HG02763 (cell line): ENCODE measurements around the gene TMEM43.

Source experiments
- ATAC-seq: cut with Tn5 transposase; IDR thresholded peaks from one replicate; pipeline ENCODE4 v1.9.1; 2021; ENCODE audit warnings: mild to moderate bottlenecking, moderate library complexity; ENCODE audit not compliant: unreplicated experiment

Gene TMEM43

DNA sequence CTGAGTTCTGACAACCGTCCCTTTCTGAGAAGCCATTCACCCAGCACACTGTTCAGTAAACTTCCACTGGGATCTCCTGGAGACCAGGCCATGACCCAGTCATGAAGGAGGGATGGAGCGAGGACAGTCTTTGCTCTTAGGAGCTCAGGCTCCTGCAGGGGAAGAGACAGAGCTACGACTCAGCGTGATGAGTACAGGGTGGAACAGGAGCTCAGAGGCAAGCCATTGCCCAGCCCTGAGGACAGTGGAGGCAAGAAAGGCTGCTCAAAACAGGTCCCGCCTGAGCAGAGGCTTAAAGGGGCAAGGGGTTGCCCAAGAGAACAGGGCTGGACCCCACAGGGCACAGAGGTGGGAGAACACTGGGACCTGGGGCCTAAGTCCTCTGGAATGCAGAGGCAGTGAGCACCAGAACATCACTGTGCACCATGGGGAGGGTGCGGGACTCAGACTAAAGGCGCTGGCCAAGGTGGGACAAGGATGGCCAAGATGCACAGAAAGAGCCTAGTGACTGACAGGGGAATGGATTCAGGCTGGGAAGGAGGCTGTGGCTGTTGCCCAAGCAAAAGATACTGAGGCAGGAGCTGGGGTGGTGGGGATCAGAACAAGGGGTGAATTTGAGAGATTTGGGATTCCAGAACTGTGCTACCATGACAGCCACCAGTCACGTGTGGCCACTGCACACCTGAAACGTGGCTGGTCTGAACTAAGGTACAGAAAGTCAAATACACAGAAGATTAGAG lies 25.8 kb downstream of the TMEM43 start:
- ATAC-seq = no peak

GRCh38 chr3:14151471-14152083 lies 26.7 kb downstream of the TMEM43 start:
- ATAC-seq = no peak

DNA sequence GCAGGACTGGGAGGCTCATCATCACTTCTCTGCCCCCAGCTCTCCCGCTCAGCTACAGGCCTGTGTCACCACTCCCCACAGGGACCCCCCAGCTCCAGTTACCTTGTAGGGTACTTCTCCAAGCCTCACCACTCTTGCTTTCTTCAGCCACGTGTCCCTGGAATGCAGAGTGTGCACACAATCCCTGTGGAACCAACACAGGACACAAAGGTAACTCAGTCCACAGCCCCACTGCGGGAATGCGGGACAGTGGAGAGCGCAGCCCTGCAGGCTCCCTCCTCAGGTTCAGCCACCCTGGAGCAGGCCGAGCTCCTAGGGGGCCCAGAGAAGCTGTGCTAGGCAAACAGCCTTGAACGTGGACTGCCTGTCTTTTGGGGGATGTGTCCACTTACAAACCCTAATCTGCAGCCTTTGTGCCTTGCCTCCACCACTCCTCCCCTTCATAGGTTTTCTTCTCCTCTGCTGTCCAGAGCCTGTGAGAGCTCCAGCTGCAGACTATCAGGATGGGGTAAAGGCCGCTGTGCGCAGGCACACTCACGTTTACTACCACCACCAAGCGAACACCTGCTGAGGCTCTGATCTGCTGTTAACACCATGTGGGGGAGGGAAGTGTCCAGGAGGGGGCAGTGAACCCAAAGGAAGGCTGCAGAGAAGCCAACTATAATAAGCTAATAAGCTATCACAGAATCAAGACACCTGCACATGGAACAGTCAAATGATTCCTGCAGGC lies 27.5 kb downstream of the TMEM43 start:
- no peak for ATAC-seq

DNA sequence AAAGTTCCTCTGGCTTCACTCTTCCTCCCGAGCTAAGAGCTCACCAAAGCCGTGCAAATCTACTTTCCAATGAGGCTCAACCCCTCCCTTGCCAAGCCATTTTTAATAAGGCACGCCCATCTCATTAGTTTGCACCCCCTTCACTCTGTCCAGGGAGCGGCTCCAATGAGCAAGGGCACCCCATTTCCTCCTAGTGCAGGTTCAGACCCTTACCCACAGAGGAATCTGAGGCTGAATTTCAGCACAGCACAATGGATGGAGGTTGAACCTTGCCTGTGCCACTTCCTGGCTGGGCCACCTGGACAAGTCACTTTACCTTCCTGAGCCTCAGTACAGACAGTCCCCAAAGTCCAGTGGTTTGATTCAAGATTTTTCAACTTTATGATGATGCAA lies 28.1 kb downstream of the TMEM43 start:
- no peak for ATAC-seq

- ATAC-seq = no peak
These were observed 28.8 kb downstream of the TMEM43 start for GRCh38 chr3:14153663-14154062.

DNA sequence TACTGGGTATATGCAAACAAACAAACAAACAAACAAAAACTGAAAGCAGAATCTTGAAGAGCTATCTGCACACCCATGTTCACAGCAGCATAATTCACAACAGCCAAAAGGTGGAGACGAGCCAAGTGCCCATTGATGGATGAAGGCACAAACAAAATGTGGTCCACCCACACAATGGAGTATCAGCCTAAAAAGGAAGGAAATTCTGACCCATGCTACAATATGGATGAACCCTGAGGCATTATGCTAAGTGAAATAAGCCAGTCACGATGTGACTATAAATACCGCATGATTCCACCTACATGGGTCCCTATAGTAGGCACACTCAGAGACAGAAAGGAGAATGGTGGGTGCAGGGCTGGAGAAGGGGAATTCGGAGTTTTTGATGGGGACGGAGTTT lies 29.4 kb downstream of the TMEM43 start:
- ATAC-seq = no peak

DNA sequence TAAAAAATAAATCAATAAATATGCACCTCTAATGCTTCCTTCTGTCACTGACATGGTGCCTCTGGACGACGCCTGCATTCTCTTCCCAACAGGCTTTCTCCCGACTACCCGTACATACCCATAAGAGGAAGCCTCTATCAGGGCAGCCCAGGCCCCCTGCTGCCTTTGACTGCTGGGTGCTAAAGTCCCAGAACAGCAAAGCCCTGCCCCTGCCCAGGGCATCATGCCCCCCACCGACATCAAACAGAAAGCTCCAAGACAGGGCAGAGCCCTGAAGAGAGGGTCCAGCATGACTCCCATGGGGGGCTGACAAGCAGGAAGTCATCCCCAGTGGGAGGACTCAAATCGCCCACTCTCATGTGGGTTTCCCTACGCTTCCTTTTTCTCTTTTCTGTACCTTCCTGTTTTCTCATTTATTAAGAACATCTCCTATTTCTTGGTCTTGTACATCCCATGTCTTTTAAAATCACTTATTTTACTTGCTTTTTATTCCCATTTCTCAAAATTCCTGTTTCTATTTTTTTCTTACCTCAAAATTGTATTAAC lies 30.1 kb downstream of the TMEM43 start:
- no peak for ATAC-seq

- ATAC-seq = no peak
These were observed 31.3 kb downstream of the TMEM43 start for GRCh38 chr3:14156201-14156600.

DNA sequence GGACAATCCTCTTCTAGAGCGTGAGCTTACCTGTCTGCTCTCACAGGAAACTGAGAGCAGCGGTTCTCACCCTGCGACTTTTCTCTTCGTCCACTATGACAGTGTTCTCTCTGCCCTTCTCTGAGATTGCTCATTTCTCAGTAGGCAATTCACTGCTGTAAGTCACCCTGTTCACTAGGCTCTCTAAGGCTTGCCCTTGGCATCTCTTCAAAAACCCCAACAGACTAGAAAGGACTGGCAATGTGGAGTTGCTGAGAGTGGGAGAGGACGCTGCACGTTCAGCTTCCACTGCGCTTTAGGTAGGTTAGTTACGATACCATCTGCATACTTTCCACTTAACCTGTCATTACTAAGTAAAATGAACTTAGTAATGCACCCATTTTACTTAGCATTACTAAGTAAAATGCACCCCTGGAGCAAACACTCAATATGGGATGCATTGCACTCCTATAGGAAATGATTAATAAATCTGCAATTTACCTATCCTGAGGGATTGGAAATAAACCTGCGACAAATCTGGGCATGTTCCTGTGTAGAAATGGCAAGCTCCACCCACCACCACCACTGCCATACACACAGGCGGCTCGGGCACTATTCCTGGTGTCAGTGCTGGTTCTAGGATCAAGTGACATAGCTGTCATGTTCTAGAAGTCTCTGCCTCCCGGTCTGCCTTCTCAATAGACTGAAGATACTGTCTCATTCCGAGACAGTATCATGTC lies 32.1 kb downstream of the TMEM43 start:
- no peak for ATAC-seq

DNA sequence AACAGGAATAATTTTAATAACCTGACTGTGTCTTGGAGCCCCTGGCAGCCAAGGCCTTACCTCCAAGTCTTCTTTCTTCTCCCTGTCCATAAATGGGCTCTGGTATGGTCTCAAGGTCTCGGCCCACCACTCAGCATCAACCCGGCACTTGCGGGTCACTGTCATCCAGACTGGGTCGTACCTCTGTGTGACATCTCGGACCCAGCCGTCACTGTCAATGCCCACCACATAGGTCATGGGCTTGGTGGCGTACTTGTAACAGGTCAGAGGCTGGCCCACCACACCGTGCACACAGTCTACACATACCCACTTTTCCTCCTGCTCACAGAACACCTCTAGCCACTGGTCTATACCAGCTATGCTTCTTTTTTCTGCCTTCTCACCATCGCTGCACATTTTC lies 33.1 kb downstream of the TMEM43 start:
- ATAC-seq = no peak

DNA sequence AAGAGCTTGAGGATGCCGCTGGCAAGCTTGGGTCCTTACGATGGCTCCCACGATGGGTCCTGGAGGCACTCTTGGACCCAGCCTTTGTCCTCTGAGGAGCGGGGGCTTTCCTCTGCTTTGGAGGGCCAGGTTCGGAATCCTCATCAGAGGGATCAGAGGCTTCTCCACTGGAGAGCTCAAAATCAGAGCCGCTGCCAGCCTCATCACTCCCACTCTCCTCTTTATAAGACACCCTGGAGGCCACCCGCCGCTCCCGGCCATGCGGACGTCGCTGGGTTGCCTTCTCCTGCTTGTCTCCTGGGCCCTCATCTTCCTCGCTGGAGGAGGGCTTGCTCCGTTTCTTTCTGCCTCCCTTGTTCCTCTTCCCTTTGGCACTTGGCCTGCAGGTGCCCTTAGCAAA lies 33.5 kb downstream of the TMEM43 start:
- ATAC-seq = no peak

GRCh38 chr3:14159426-14159825 lies 34.6 kb downstream of the TMEM43 start:
- no peak for ATAC-seq

- ATAC-seq = no peak
These were observed 36.4 kb downstream of the TMEM43 start for GRCh38 chr3:14161282-14161681.

DNA sequence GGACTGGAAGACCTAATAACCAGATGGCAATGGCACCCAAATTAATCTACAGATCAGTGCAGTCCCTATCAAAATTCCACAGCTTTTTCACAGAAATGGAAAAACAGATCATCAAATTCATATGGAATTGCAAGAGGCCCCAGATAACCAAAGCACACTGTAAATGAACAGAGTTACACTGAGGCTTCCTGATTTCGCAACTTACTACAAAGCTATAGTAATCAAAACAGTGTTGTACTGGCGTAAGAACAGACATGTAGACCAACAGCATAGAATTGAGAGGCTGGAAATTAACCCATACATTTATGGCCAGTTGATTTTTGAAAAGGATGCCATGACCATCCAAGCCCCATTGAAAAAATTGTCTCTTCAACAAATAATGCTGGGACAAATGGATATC lies 37.3 kb downstream of the TMEM43 start:
- no peak for ATAC-seq

DNA sequence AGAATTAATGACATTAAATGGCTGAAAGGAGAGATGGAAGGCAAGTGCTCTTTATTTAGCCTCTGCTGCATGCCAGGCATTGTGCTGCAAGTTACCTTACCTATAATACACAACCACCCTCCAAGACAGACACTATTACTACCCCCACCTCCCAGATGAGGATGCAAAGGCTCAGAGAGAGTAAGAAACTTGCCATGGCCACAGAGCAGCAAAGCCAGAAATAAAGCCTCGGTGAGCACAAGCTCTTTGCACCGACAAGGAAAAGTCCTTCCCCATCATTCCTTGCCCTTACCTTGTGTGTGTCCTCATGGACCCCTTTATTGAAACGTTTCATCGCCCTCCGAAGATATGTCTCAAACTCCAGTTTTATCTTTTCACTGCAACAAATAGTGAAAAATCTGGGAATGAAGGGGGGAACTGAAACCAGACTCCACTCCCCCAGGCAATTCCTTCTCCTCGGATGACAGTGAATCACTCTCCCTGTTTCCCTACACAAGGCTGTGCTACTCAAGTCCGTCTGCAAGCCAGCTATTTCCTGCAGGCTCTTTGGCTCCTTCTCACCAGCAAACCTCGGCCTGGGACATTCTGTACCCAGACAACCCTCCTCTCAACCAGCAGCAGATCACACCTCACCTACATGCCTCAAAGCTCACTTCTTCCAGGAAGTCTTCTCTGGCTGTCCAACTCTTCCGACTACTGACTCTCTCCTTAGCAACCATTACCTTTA lies 42.2 kb downstream of the TMEM43 start:
- no peak for ATAC-seq

DNA sequence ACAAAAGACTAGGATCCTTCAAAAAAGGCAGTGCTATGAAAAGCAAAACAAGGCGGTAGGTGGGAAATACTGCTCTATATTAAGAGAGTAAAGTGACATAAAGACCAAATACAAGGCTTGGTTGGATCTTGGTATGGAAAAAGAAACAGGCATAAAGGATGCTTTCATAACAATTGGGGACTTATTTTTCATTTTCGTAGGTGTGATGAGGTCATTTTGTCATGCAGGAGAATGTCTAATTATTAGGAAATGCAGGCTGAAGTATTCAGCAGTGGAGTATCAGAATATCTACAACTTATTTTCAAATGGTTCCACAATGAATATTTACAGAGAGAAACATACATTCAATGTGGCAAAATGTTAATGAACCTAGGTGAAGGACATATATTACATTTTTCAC lies 44.6 kb downstream of the TMEM43 start:
- no peak for ATAC-seq

DNA sequence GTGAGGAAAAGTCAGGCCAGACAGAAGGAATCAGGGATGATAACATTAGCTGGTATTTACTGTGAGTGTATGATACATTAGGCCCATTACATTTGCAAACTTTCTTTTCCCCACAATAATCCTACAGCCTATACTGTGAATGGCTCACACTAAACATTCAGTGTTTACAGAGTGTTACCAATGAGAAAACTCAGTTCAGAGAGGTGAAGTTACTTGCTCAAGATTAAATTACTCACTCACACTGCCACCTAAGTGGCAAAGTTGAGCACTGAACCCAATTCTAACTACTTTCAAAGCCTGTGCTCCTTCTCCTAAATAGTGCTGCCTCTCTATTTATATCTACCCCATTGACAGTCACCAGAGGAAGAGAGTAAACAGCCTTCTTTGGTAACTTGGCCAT lies 45.0 kb downstream of the TMEM43 start:
- no peak for ATAC-seq

DNA sequence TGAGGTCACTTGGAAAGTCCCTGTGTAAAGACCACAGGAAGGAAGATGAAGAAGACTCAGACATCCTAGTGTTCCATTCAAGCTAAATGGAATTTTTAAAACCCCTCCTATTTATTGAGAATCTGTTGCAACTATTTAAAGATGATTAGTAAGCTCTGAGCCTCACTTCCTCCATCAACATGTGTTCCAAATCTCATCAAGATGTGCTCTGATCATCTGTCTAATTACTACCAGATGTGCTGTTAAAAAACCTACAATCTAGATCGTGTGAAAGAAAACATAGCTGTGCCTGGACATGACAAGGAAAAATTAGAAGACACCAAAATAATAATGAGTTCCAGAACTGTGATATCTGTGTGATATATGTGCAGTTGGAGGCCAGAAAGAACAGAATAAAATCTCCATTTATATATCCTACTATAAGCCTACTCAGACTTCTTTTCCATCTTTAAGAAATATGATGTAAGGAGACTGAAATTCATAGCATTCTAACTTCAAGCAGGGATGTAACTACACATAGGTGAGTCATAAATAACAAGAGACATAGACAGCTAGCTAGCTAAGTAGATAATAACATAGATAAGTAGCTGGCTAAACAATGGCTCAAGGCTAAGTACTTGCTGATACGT lies 45.8 kb downstream of the TMEM43 start:
- ATAC-seq = no peak

- no peak for ATAC-seq
These were observed 47.6 kb downstream of the TMEM43 start for GRCh38 chr3:14172496-14172895.

GRCh38 chr3:14174483-14174882 lies 49.6 kb downstream of the TMEM43 start:
- no peak for ATAC-seq
